HCT116 (cell line): ENCODE data around the gene C14orf132.

Source experiments
- CBX3 ChIP-seq: IDR thresholded peaks from 2 replicates; pipeline ENCODE4 v1.6.1; 2012; ENCODE audit warnings: low read depth
- CTCF ChIP-seq, 3 experiments: fragments of 200-600 bp in 1 of 3; sonication (generic) in 1 of 3; IDR thresholded peaks in 2 of 3; conservative IDR thresholded peaks in 1 of 3; 2 replicates each; pipeline ENCODE4 v1.5.1; 2012 to 2017; ENCODE audit warnings: low read depth in 2 of 3, low read length in 2 of 3, antibody characterized with exemption in 1 of 3, borderline replicate concordance in 1 of 3, control low read depth in 1 of 3, mild to moderate bottlenecking in 1 of 3, mixed read lengths in 1 of 3, mixed run types in 1 of 3, moderate library complexity in 1 of 3; ENCODE audit not compliant: insufficient read depth in 1 of 3
- EGR1 ChIP-seq: IDR thresholded peaks from 2 replicates; pipeline ENCODE4 v1.6.1; 2012; ENCODE audit warnings: low read depth
- EZH2 ChIP-seq: fragments of 200-600 bp; sonication (generic); IDR thresholded peaks from 2 replicates; pipeline ENCODE4 v1.6.1; 2017; ENCODE audit warnings: antibody characterized with exemption, mixed run types
- EZH2phosphoT487 ChIP-seq: fragments of 200-600 bp; IDR thresholded peaks from 2 replicates; pipeline ENCODE4 v1.6.1; 2018; ENCODE audit warnings: antibody characterized with exemption, borderline replicate concordance
- JUND ChIP-seq: IDR thresholded peaks from 2 replicates; pipeline ENCODE4 v1.6.1; 2012
- POLR2A ChIP-seq: IDR thresholded peaks from 2 replicates; pipeline ENCODE4 v1.7.0; 2011; ENCODE audit warnings: borderline replicate concordance; ENCODE audit not compliant: insufficient read depth, insufficient read length; ENCODE audit errors: extremely low read depth
- POLR2AphosphoS5 ChIP-seq: IDR thresholded peaks from 2 replicates; pipeline ENCODE4 v1.6.1; 2011; ENCODE audit warnings: mild to moderate bottlenecking, low read depth, low read length, moderate library complexity
- REST ChIP-seq: IDR thresholded peaks from 2 replicates; pipeline ENCODE4 v1.6.1; 2012; ENCODE audit warnings: low read depth
- SIN3A ChIP-seq: IDR thresholded peaks from 2 replicates; pipeline ENCODE4 v1.6.1; 2012; ENCODE audit warnings: low read depth
- SP1 ChIP-seq: IDR thresholded peaks from 2 replicates; pipeline ENCODE4 v1.6.1; 2012; ENCODE audit warnings: low read depth
- YY1 ChIP-seq: IDR thresholded peaks from 2 replicates; pipeline ENCODE4 v1.6.1; 2011; ENCODE audit warnings: low read length, low read depth, moderate library complexity, mild to moderate bottlenecking; ENCODE audit not compliant: insufficient replicate concordance; ENCODE audit errors: extremely low read depth
- ZNF274 ChIP-seq: fragments of 200-500 bp; sonication (Bioruptor generic); IDR thresholded peaks from 2 replicates; pipeline ENCODE4 v1.6.1; 2014; ENCODE audit warnings: mild to moderate bottlenecking, low read depth, low read length, inconsistent platforms

- TF ChIP-seq CTCF (IDR thresholded peaks at IDR 0.05 in 2 of 3, conservative IDR thresholded peaks at IDR 0.05 in 1 of 3; ENCODE audit: borderline replicate concordance in 1 of 3, insufficient read depth in 1 of 3, low read depth in 2 of 3, low read length in 2 of 3), result no peak
- TF ChIP-seq EGR1, result no peak
- TF ChIP-seq POLR2AphosphoS5, result no peak
- no peak for TF ChIP-seq JUND
- TF ChIP-seq CBX3, result no peak
- no peak for TF ChIP-seq EZH2
- no peak for TF ChIP-seq ZNF274
- TF ChIP-seq POLR2A, result no peak
- no peak for TF ChIP-seq REST
- no peak for TF ChIP-seq SIN3A
- TF ChIP-seq YY1, result no peak
- TF ChIP-seq SP1, result no peak
- no peak for TF ChIP-seq EZH2phosphoT487
These were observed 49.3 kb downstream of the C14orf132 start for GRCh38 chr14:96088481-96088880.
